OCI-LY1 (cell line): ENCODE data around the gene KCNJ1.

ENCODE experiments used
- H2AFZ ChIP-seq: fragments of 200-600 bp; sonication (generic), shearing (Covaris generic); 2 replicates; pipeline ENCODE4 v1.6.0; 2014; ENCODE audit warnings: antibody characterized with exemption, mild to moderate bottlenecking, low read length
- H3F3A ChIP-seq: fragments of 200-600 bp; sonication (generic), shearing (Covaris generic); 2 replicates; pipeline ENCODE4 v1.6.0; 2014; ENCODE audit warnings: mild to moderate bottlenecking, antibody characterized with exemption, low read length, moderate library complexity; ENCODE audit not compliant: insufficient read depth
- H3K27ac ChIP-seq: fragments of 200-600 bp; sonication (generic); 2 replicates; pipeline ENCODE4 v1.5.1; 2014; ENCODE audit warnings: low read length, mixed run types, mild to moderate bottlenecking, low read depth; ENCODE audit not compliant: poor library complexity, severe bottlenecking
- H3K27me3 ChIP-seq: fragments of 200-600 bp; sonication (generic); 2 replicates; pipeline ENCODE4 v1.6.0; 2014; ENCODE audit warnings: antibody characterized with exemption, mild to moderate bottlenecking, low read length, moderate library complexity; ENCODE audit not compliant: insufficient read depth
- H3K36me3 ChIP-seq: fragments of 200-600 bp; sonication (generic); 2 replicates; pipeline ENCODE4 v1.6.1; 2014; ENCODE audit warnings: mild to moderate bottlenecking, antibody characterized with exemption, low read length, moderate library complexity, mixed read lengths; ENCODE audit not compliant: insufficient read depth
- H3K4me1 ChIP-seq: fragments of 200-600 bp; sonication (generic); 2 replicates; pipeline ENCODE4 v1.5.1; 2014; ENCODE audit warnings: mild to moderate bottlenecking, low read length, moderate library complexity; ENCODE audit not compliant: insufficient read depth, severe bottlenecking
- H3K4me2 ChIP-seq: fragments of 200-600 bp; sonication (generic), shearing (Covaris generic); 2 replicates; pipeline ENCODE4 v1.6.1; 2014; ENCODE audit warnings: low read length
- H3K4me3 ChIP-seq: fragments of 200-600 bp; sonication (generic); 2 replicates; pipeline ENCODE4 v1.5.1; 2014; ENCODE audit warnings: low read length, low read depth, mild to moderate bottlenecking, mixed read lengths; ENCODE audit not compliant: poor library complexity, severe bottlenecking
- H3K79me2 ChIP-seq: fragments of 200-600 bp; shearing (Covaris generic); 2 replicates; pipeline ENCODE4 v1.6.1; 2016; ENCODE audit warnings: mixed run types, low read length, mixed read lengths; ENCODE audit not compliant: insufficient read depth
- H3K9ac ChIP-seq: fragments of 200-600 bp; sonication (generic), shearing (Covaris generic); 2 replicates; pipeline ENCODE4 v1.6.1; 2014; ENCODE audit warnings: mild to moderate bottlenecking, low read length, mixed read lengths
- H3K9me2 ChIP-seq: fragments of 200-600 bp; sonication (generic), shearing (Covaris generic); 2 replicates; pipeline ENCODE4 v1.6.1; 2014; ENCODE audit warnings: low read depth, mild to moderate bottlenecking, low read length, mixed read lengths
- H3K9me3 ChIP-seq: fragments of 200-600 bp; shearing (Covaris generic); 2 replicates; pipeline ENCODE4 v1.6.1; 2014; ENCODE audit warnings: low read length, mixed read lengths
- H4K20me1 ChIP-seq: fragments of 200-600 bp; sonication (generic), shearing (Covaris generic); 2 replicates; pipeline ENCODE4 v1.6.0; 2016; ENCODE audit warnings: mild to moderate bottlenecking, low read length; ENCODE audit not compliant: insufficient read depth
- EZH2 ChIP-seq: fragments of 200-600 bp; sonication (generic), shearing (Covaris generic); IDR thresholded peaks from 2 replicates; pipeline ENCODE4 v1.8.0; 2017; ENCODE audit warnings: borderline replicate concordance, mixed run types, mild to moderate bottlenecking, antibody characterized with exemption, low read length, moderate library complexity, mixed read lengths
- TF ChIP-seq, protein P1 (sequence below): fragments of 200-600 bp; sonication (generic), shearing (Covaris generic); IDR thresholded peaks from 2 replicates; pipeline ENCODE4 v1.5.1; 2017; ENCODE audit warnings: mild to moderate bottlenecking, antibody characterized with exemption, low read length, moderate library complexity, mixed read lengths

Gene KCNJ1

DNA sequence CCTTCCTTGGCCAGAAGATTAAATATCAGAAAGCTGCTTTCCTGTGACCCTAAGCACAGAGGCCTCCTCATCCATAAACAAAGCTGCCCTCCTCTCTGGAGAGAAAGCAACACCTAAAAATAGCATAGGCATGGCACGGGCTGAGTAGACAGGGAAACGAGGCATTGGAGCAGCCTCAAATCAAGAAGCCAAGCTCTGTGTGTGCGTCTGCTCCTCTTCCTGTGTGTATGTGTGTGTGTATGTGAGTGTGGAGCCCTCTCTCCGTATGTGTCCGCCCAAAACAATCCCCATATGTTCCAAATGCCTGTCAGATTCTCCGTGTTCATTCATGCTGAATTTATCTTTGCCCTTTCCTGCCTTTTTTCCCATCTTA, 48.0 kb upstream of the KCNJ1 start:
- Histone ChIP-seq H3K79me2 (no peaks in the 10 kb centered on the region), H3K4me3 (no peak overlapping the region), H3F3A (no peaks in the 10 kb centered on the region), H3K9me3 (no peaks in the 10 kb centered on the region), H3K4me1 (no peaks in the 10 kb centered on the region), H4K20me1 (no peaks in the 10 kb centered on the region), H3K4me2 (no peak overlapping the region), H3K36me3 (no peaks in the 10 kb centered on the region), H3K27me3 (no peaks in the 10 kb centered on the region), H3K9me2 (no peaks in the 10 kb centered on the region), H2AFZ (no peak overlapping the region), H3K9ac (no peak overlapping the region), H3K27ac (no peak overlapping the region)
- TF ChIP-seq, protein P1, sequence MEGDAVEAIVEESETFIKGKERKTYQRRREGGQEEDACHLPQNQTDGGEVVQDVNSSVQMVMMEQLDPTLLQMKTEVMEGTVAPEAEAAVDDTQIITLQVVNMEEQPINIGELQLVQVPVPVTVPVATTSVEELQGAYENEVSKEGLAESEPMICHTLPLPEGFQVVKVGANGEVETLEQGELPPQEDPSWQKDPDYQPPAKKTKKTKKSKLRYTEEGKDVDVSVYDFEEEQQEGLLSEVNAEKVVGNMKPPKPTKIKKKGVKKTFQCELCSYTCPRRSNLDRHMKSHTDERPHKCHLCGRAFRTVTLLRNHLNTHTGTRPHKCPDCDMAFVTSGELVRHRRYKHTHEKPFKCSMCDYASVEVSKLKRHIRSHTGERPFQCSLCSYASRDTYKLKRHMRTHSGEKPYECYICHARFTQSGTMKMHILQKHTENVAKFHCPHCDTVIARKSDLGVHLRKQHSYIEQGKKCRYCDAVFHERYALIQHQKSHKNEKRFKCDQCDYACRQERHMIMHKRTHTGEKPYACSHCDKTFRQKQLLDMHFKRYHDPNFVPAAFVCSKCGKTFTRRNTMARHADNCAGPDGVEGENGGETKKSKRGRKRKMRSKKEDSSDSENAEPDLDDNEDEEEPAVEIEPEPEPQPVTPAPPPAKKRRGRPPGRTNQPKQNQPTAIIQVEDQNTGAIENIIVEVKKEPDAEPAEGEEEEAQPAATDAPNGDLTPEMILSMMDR: no peak
- TF ChIP-seq EZH2: no peak

GRCh38 chr11:128914216-128915148, 47.4 kb upstream of the KCNJ1 start:
- no peaks in the 10 kb centered on the region for H3K36me3 ChIP-seq
- H4K20me1 ChIP-seq: no peaks in the 10 kb centered on the region
- H3K27ac ChIP-seq: no peak overlapping the region
- H3K9me3 ChIP-seq: no peaks in the 10 kb centered on the region
- no peak overlapping the region for H3K4me3 ChIP-seq
- H3K27me3 ChIP-seq: no peaks in the 10 kb centered on the region
- H3K79me2 ChIP-seq: no peaks in the 10 kb centered on the region
- H3K9ac ChIP-seq: no peak overlapping the region
- no peaks in the 10 kb centered on the region for H3K9me2 ChIP-seq
- H3F3A ChIP-seq: no peaks in the 10 kb centered on the region
- TF ChIP-seq, protein P1: no peak
- no peak for TF ChIP-seq EZH2
- no peak overlapping the region for H3K4me2 ChIP-seq
- no peak overlapping the region for H2AFZ ChIP-seq
- no peaks in the 10 kb centered on the region for H3K4me1 ChIP-seq

GRCh38 chr11:128913806-128914205, 46.7 kb upstream of the KCNJ1 start:
- Histone ChIP-seq H3K36me3 (no peaks in the 10 kb centered on the region), H3K9me2 (no peaks in the 10 kb centered on the region), H3K4me1 (no peaks in the 10 kb centered on the region), H3K9ac (no peak overlapping the region), H3F3A (no peaks in the 10 kb centered on the region), H2AFZ (no peak overlapping the region), H3K9me3 (no peaks in the 10 kb centered on the region), H3K27ac (no peak overlapping the region), H3K79me2 (no peaks in the 10 kb centered on the region), H3K4me3 (no peak overlapping the region), H3K27me3 (no peaks in the 10 kb centered on the region), H3K4me2 (no peak overlapping the region), H4K20me1 (no peaks in the 10 kb centered on the region)
- TF ChIP-seq, protein P1: no peak
- no peak for TF ChIP-seq EZH2
